SK-MEL-5 (cell line): ENCODE data around the gene FKBP8. TPM values are rescaled to one million over a fixed set of nuclear protein-coding genes. Genes with fewer than 3 reads are reported as not detected.
A peak's percentile ranks its signal among the peaks of the same experiment; 100 is the strongest.
"Not testable (repeated sequence)": the region's sequence is repeated elsewhere in the genome, so short reads cannot be mapped to it uniquely, and the experiment has no call there.

ENCODE experiments used
- DNase-seq: peaks from one replicate; pipeline ENCODE4 v3.0.0-alpha.2; 2016; ENCODE audit warnings: low read depth, low spot score
- in situ Hi-C: cut with HindIII; loops from 2 replicates; pipeline ENCODE4 v1.10.0; 2016; ENCODE audit warnings: low sequenced_read_pairs, high pct_unique_total_duplicates, low pct_unique_long_range_greater_than_20kb
- total RNA-seq: library from RNA; depleted of rRNA; stranded (reverse); fragments of >200 nt; shearing (Covaris generic); gene quantifications from 2 replicates; pipeline ENCODE4 v1.2.3, GENCODE V29; 2014

The FKBP8 gene
- total RNA-seq, 1 experiment from 2014 or later, result 174 TPM

DNA sequence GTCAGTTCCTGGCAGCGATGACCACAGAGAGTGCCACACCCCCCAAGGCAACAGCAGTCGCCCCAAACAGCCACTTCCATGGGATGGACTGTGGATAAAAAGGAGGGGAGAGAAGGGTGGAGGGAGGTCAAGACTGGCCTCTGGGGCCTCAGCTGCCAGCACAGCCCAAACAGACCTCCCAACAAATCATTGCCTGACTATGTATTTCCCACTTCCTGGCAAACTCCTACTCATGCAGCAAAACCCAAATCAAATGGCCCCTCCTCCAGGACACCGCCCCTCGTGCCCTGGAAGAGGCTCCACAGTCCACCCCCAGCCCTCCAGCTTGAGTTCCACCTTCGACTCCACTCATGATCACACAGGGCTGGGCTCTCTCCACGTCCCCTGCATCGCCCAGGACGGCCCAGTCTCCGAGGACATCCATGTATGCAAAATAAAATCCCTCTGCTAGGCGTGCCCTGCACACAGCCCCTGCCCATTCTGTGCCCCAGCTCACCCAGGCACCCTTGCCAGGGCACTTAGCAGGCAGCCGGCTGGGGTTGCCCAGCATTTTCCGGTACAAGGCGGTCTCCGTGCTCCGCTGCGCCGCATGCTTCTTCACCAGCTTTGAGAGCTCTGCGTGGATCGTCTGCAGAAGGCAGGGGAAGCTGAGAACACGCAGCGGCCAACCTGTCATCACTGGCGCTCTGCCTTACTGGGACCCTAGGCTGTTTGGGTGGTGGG, 11.0 kb downstream of the FKBP8 start:
- in situ Hi-C loops, result no loop called here
- no peak for DNase-seq

- in situ Hi-C loops, result no loop called here
- DNase-seq, result no peak
These were observed 11.9 kb downstream of the FKBP8 start for GRCh38 chr19:18531485-18531884.

GRCh38 chr19:18529782-18530181, 13.6 kb downstream of the FKBP8 start:
- in situ Hi-C loops, result no loop called here
- no peak for DNase-seq

GRCh38 chr19:18526316-18526715, 17.1 kb downstream of the FKBP8 start:
- no peak for DNase-seq
- in situ Hi-C loops, result no loop called here

GRCh38 chr19:18523841-18524240, 19.5 kb downstream of the FKBP8 start:
- no peak for DNase-seq
- in situ Hi-C loops, result no loop called here

- in situ Hi-C loops, result not testable (repeated sequence)
These were observed 20.4 kb downstream of the FKBP8 start for GRCh38 chr19:18522862-18523440.

GRCh38 chr19:18522124-18522861, 21.1 kb downstream of the FKBP8 start:
- in situ Hi-C loops, result no loop called here

More at GRCh38 chr19:18522862-18523440, 20.4 kb downstream of the FKBP8 start:
- DNase-seq, result not testable (repeated sequence)

DNA sequence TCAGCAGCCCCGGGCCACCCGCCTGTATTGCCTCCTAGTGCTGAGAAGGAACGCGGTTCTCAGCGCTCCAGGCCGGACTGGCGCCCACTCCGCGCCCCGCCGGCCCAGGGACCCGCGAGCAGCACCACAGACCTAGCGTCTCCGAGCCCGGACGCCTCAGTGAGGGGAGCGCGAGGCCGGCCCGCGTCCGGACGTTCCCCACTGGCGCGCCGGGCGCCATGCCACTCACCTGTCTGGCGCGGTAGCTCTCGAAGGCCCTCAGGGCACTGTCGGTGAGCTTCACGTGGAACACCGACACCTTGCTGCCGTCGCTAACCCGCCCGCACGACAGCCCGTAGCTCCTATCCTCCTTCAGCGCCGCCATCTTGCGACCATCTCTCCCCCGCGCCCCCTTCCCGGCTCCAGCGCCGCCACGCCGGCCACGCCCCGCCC, 21.7 kb downstream of the FKBP8 start, which contains the start of gene ELL:
TSS of gene ELL (minus strand) at position 379 of the 432 bp plus-strand sequence. CDS start at position 364, 15 bp downstream.
- in situ Hi-C loops, result no loop called here
- no peak for DNase-seq

More at GRCh38 chr19:18522124-18522861, 21.1 kb downstream of the FKBP8 start:
- peak; percentile 99 for DNase-seq

DNA sequence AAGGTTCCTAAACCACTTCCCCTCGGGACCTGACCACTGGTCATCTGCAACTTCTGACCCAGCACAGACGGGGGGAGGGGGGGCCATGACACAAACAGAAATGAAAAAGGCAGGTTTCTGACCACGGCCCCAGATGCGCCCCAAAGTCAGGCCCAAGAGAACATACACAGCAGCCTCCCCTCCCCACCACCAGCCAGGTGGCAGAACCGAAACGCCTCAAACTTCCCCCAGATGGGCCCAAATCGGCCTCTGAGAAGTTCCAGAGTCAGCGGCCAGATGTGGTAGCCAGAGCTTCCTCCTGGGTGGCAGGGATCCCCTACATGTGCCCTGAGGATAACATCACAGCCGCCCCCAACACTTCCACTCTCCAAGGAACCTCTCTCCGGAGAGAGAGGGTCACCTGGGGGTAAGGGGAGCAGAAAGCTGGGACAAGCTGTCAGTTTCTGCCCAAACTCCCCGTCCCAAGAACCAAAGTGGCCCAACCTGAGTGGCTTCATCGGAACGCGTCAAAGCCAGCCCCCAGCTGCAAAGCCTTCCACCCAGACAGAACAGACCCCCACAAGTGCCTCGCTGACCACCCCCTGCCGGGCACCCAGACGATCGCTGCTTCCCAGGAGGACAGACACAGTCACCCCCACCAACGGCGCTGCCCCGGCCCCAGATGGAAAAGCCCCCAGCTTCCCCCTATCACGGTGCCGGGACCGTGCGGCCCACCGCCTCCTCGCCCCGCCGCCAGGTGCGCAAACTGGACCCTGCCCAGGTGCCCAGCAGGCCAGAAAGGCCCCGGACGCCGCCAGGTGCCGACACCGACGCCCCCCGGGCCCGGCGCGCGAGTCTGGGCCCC, 22.3 kb downstream of the FKBP8 start:
- DNase-seq, result no peak
- in situ Hi-C loops, result no loop called here

DNA sequence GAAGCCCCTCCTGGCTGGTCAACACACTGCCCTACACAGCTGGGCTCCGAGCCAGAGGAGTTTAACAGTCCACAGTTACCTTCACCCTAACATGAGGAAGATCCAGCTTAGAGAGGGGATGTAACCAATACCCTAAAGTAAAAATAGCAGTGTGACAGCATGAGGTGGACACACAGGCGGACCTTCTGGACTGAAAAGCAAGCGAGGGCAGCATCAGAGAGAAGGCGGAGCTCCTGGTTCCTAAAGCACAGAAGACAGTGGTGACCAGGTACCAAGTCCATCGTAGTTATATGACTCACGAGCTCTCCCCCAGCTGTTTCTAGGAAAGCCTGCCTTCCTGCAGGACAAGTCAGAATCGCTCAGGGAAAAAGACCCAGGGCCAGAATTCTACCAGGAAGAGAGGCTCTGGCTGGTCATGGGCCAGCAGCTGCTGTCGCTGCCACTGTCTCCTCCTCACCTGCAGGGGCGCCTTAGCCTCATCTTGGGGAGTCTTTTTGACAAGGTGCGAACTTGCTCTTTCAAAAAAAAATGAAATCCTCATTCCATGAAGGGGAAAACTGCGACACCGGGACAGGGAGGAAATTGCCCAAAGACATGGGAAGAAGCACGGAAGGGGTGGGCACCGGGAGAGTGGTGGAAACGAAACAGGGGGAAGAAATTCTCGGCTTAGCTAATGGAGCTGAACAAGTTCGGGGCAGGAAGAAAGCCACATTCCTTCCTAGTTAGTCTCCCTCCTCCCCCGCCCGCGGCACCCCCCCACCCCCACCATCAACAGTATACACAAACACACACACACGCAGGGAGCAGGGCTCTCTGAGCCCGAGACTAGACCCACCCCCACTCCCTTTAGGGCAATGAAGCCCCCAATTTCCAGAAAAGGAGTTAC, 23.2 kb downstream of the FKBP8 start:
- DNase-seq, result peak; percentile 55
- in situ Hi-C loops, result no loop called here

- in situ Hi-C loops, result no loop called here
- DNase-seq, result no peak
These were observed 24.7 kb downstream of the FKBP8 start for GRCh38 chr19:18518639-18519038.

DNA sequence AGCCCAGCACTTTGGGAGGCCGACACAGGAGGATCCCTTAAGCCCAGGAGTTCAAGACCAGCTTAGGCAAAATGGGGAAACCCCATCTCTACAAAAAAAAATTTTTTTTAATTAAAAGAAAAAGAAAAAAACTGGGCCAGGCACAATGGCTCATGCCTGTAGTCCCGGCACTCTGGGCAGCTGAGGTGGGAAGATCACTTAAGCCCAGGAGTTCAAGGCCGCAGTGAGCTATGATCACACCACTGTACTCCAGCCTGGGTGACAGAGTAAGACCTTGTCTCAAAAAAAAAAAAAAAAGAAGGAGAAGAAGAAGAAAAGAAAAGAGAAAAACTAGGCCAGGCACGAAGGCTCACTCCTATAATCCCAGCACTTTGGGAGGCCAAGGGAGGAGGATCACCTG, 25.8 kb downstream of the FKBP8 start:
- DNase-seq, result no peak
- in situ Hi-C loops, result no loop called here

DNA sequence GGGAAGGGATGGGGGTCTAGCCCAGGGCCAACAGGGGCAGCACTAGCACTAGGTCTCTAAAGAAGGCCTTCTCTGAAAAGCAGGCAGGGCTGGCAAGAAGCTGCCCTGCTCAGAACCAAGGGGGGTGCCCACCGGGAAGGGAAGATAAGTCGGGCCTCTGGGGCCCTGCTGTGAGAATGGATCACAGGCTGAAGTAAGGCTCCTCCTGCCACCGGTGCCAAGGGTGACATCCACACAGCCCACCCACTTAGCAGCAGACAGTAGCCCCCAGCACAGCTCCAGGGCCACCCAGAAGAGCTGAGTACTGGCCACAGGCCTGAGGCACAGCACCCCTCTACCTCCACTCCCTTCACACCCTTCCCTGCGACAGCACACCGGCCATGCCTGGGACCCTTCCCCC, 27.4 kb downstream of the FKBP8 start:
- no peak for DNase-seq
- in situ Hi-C loops, result no loop called here

DNA sequence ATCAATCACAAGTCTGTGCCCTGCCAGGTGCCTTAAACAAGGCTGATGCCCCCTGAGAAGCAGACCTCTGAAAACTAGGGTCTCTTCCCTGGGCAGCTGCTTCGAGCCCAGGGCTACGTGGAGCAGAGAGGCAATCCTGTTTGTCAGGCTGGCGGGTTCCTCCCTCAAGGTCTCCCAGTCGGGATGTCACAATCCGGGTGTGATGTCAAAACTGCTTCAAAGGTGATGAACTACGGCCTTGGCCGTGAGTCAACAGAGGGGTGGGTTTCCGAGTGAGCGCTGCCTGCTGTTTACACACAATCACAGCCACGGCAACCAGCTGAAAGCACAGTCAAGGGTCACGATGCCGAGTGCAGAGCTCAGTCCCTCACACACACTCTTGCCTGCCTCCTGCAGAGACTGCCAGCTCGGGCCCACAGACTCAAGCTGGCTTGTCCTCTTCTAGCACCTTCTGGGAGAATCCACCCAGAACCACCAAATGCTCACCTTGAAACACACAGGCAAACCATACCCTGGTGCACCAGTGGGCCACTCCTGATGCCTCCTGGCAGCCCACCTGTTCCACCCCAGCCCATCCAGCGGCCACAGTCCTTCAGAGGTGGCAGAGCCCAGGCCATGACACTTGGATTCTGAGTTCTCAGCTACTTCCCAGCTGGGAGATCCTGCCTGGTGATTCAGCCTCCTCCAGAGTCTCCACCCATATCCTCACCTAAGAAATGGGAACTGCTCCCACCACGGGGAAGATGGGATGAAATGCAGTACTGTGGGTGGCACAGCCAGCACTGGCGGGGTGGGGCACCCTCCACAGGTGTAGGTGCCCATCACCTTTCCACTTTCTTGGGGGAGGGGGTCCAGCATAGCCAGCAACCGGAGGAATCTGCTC, 28.3 kb downstream of the FKBP8 start:
- in situ Hi-C loops, result no loop called here
- no peak for DNase-seq

GRCh38 chr19:18513868-18514267, 29.5 kb downstream of the FKBP8 start:
- in situ Hi-C loops, result no loop called here
- no peak for DNase-seq

- in situ Hi-C loops, result no loop called here
- DNase-seq, result no peak
These were observed 33.2 kb downstream of the FKBP8 start for GRCh38 chr19:18510216-18510615.
